Mesenteric fat pad (tissue), 1 donor: Measurements from ENCODE around the gene OR2V2. TPM values are rescaled to one million over a fixed set of nuclear protein-coding genes. Genes with fewer than 3 reads are reported as not detected.

ENCODE experiments used
- DNase-seq: peaks from one replicate; pipeline ENCODE4 v3.0.0-alpha.2; 2020; ENCODE audit warnings: low spot score
- total RNA-seq: library from RNA; stranded (reverse); fragmentation: NEBNext Ultra II Directional; extraction: Animal tissue kit (Norgen Biotek cat#: 25700); gene quantifications from one replicate; pipeline ENCODE4 v1.2.1, GENCODE V29; 2021
- donor health status: DM: yes; HTN: yes; CAD: no.

Gene OR2V2
- total RNA-seq, 1 donor from 2014 or later, result not detected

DNA sequence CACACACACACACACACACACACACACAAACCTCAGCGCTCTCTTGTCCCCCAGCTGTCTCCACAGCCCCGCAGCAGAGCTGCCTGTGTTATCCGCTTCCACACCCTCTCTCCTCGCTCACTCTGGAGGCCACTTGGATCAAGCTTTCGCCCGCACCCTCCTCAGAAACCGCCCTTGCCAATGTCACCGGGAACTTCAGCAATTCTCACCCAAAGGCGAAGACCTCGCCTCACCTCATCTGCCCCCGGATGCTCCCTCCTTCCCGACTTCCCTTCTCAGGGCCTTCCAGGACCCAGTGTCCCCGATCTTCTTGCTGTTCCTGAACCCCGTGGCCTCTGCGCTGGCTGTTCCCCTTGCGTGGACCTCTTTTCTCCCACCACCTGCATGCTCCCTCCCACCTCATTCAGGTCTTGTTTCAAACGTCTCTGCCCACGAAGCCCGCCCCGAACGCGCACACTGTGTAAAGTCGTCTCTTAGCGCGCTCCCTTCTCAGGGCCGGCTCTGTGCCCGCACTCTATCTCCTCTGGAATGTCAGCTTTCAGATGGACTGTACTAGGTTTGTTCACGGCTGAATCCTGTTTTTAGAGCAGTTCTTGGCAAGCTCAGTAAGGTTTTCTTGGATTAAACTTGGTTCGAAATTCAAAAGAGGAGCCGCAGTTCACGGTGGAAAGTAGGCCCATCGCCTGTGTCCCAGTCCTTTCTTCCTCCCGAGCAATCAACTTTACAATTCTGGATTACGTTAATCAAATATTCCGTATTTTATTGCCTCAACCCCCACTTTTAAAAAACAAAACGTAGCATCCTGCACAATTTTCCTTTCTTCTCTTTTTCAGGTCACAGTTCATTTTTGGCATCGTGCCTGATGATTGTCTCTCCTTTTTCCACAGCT is 58.6 kb downstream of the OR2V2 start:
- no peak for DNase-seq

DNA sequence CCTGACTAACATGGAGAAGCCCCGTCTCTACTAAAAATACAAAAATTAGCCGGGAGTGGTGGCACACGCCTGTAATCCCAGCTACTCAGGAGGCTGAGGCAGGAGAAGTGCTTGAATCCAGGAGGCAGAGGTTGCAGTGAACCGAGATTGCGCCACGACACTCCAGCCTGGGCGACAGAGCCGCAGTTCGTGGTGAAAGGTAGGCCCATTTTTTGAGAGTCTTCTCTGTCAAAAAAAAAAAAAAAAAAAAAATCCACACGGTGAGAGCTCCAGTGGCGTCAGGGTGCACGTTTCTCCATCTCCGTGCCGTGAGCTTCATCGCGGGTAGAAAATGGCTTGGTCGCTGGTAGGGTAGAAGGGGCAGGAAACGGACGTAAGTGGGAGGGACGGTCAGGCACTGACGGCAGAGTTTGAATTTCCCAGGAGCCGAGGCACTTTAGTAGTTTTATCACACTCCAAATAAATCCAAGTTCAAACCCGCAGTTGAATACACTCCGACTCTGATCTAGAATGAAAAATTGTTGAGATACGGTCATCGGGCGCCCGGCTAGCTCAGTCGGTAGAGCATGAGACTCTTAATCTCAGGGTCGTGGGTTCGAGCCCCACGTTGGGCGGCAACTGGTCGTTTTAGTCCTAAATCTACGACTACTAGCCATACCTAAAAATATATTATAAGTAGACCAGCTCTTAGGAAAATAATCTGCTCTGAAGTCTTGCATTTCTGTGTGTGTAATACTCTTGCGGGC is 60.0 kb downstream of the OR2V2 start:
- no peak for DNase-seq

GRCh38 chr5:181207960-181208253 is 60.5 kb downstream of the OR2V2 start:
- DNase-seq, result no peak

Other genes with a start within 250 kb of the OR2V2 start
- gene BTNL8, start 248.4 kb upstream of the OR2V2 start, total RNA-seq, result 0.96 TPM
- 0.29 TPM for gene BTNL3, start 158.7 kb upstream of the OR2V2 start, total RNA-seq
- 407 TPM for gene BTNL9, start 107.3 kb upstream of the OR2V2 start, total RNA-seq
- gene OR2V1, start 16.4 kb upstream of the OR2V2 start, total RNA-seq, result not detected
- 3.0 TPM for gene TRIM7, start 57.6 kb downstream of the OR2V2 start, total RNA-seq
- 22.1 TPM for gene TRIM41, start 75.7 kb downstream of the OR2V2 start, total RNA-seq
- gene RACK1, start 96.3 kb downstream of the OR2V2 start, total RNA-seq, result 1,262 TPM
- gene TRIM52, start 113.6 kb downstream of the OR2V2 start, total RNA-seq, result 9.5 TPM
- not detected for gene OR4F3, start 219.7 kb downstream of the OR2V2 start, total RNA-seq